Fibroblast of villous mesenchyme (primary cell): ENCODE results near the gene CD40. TPM values are rescaled to one million over a fixed set of nuclear protein-coding genes. Genes with fewer than 3 reads are reported as not detected.

Experiments used
- DNase-seq: peaks from one replicate; pipeline ENCODE4 v3.0.0-alpha.2; 2010; ENCODE audit warnings: low read depth
- H3K4me3 ChIP-seq: 2 replicates; pipeline ENCODE4 v1.5.1; 2011; ENCODE audit warnings: low read depth, mild to moderate bottlenecking, low read length
- total RNA-seq: library from RNA; depleted of rRNA; stranded (reverse); fragments of >200 nt; gene quantifications from 2 replicates; pipeline ENCODE4 v1.2.3, GENCODE V29; 2012
- TF ChIP-seq, protein P1 (sequence below): IDR thresholded peaks from 2 replicates; pipeline ENCODE4 v1.5.1; 2012; ENCODE audit warnings: low read depth, mild to moderate bottlenecking, low read length; ENCODE audit not compliant: insufficient read depth

CD40 gene
- total RNA-seq, 1 donor, result 0.43 TPM

- TF ChIP-seq, protein P1, sequence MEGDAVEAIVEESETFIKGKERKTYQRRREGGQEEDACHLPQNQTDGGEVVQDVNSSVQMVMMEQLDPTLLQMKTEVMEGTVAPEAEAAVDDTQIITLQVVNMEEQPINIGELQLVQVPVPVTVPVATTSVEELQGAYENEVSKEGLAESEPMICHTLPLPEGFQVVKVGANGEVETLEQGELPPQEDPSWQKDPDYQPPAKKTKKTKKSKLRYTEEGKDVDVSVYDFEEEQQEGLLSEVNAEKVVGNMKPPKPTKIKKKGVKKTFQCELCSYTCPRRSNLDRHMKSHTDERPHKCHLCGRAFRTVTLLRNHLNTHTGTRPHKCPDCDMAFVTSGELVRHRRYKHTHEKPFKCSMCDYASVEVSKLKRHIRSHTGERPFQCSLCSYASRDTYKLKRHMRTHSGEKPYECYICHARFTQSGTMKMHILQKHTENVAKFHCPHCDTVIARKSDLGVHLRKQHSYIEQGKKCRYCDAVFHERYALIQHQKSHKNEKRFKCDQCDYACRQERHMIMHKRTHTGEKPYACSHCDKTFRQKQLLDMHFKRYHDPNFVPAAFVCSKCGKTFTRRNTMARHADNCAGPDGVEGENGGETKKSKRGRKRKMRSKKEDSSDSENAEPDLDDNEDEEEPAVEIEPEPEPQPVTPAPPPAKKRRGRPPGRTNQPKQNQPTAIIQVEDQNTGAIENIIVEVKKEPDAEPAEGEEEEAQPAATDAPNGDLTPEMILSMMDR, result no peak
- H3K4me3 ChIP-seq, result no peak overlapping the region
- no peak for DNase-seq
These were observed 41.2 kb downstream of the CD40 start for GRCh38 chr20:46159101-46159897.

- no peak overlapping the region for H3K4me3 ChIP-seq
- DNase-seq, result no peak
These were observed 42.5 kb downstream of the CD40 start for GRCh38 chr20:46160661-46161060.

DNA sequence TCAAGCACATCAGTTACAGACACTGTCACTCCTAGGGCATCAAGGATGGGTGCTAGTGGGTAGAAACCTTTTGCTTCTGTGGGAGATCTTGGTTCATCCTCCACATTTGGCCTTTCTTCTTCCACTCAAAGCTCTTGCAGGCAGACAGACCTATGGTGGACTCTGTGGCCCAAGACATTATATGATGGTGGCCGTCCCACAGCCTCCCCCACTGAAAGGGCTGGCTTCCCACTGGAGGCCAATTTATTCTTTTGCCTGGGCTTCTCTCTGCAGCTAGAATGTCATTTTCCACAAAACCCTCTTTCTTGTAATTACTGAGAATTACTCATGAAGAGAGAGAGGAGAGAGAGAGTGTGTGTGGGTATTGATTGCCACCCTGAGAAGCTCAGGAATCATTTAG, 43.8 kb downstream of the CD40 start:
- no peak for DNase-seq
- TF ChIP-seq, protein P1, result no peak
- no peak overlapping the region for H3K4me3 ChIP-seq

More at GRCh38 chr20:46160661-46161060, 42.5 kb downstream of the CD40 start:
- TF ChIP-seq, protein P1, result no peak

DNA sequence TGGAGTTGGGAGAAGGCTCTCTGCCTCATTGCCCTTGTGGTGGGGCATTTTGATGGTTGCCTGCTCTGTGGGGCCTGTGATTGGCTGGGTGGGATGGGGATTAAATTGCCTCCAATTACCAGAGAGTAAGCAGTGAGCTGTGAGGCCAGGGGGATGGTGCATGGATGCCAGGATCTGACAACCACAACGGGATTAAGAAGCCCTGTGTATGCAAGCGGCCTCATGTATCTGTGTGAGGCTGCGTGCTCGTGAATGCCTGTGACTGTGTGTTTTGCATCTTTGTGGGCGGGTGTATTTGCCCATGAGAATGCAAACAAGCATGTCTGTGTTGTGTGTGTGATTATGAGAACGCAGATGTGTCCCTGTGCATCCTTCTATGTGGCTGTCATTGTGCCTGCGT, 46.1 kb downstream of the CD40 start:
- TF ChIP-seq, protein P1, result no peak

GRCh38 chr20:46167080-46167479, 49.0 kb downstream of the CD40 start:
- no peak for DNase-seq
- H3K4me3 ChIP-seq, result no peak overlapping the region
- TF ChIP-seq, protein P1, result no peak

More for the DNA sequence above, 46.1 kb downstream of the CD40 start:
- DNase-seq, result no peak
- no peak overlapping the region for H3K4me3 ChIP-seq

DNA sequence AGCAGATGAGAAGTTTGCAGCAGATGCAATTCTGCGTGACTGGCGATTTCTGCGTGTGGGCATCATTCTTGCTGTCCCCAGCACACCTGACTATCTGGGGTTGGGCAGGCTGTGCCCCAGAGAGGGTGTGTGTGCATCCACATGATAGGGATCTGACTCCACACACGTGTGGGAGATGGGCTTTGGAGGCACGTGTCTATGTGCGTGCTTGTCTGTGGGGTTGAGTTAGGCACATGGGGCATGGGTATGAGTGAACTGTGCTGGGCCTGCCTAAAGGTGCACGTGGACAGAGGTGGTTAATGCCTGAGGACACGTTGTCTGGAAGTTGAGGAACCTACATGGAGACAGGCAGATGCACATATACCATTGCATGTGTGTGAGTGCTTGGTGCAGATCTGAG, 50.3 kb downstream of the CD40 start:
- H3K4me3 ChIP-seq, result no peak overlapping the region
- no peak for DNase-seq
- TF ChIP-seq, protein P1, result no peak
